K562 (cell line): ENCODE measurements around the gene FOSL1. TPM values are rescaled to one million over a fixed set of nuclear protein-coding genes. Genes with fewer than 3 reads are reported as not detected.
A peak's percentile ranks its signal among the peaks of the same experiment; 100 is the strongest.

Experiments
- CREB5 ChIP-seq: fragments of 250-450 bp; sonication (Bioruptor Pico); IDR thresholded peaks from 2 replicates; pipeline ENCODE4 v1.5.0; 2020; ENCODE audit warnings: mild to moderate bottlenecking
- EP300 ChIP-seq: IDR thresholded peaks from 2 replicates; pipeline ENCODE4 v1.6.1; 2012; ENCODE audit warnings: low read length, improper control_type of control experiment
- ETV1 ChIP-seq: fragments of 450-650 bp; conservative IDR thresholded peaks from 2 replicates; pipeline ENCODE4 v1.6.1; 2016; ENCODE audit warnings: missing genetic modification characterization, control low read depth, low read depth, missing compliant biosample characterization
- FOXA3 ChIP-seq, 2 experiments: fragments of 450-650 bp in 1 of 2; sonication (generic) in 1 of 2; formaldehyde crosslinking; IDR thresholded peaks in 1 of 2; conservative IDR thresholded peaks in 1 of 2; 2 replicates each; pipeline versions ENCODE4 v1.4.0 to v1.8.0; 2020 to 2022; ENCODE audit warnings: mild to moderate bottlenecking in 2 of 2, missing genetic modification reagents in 1 of 2
- HDAC2 ChIP-seq: fragments of 450-650 bp; IDR thresholded peaks from 2 replicates; pipeline ENCODE4 v1.6.1; 2016; ENCODE audit warnings: mild to moderate bottlenecking
- HLTF ChIP-seq: fragments of 450-650 bp; IDR thresholded peaks from 2 replicates; pipeline ENCODE4 v1.6.1; 2016
- NFIC ChIP-seq: fragments of 450-650 bp; IDR thresholded peaks from 2 replicates; pipeline ENCODE4 v1.6.1; 2017; ENCODE audit warnings: mild to moderate bottlenecking, inconsistent platforms
- NFIX ChIP-seq: fragments of 250-450 bp; sonication (Bioruptor Pico); IDR thresholded peaks from 2 replicates; pipeline ENCODE4 v1.4.0; 2020; ENCODE audit warnings: low read depth, mild to moderate bottlenecking, moderate library complexity
- PRDM10 ChIP-seq: fragments of 450-650 bp; IDR thresholded peaks from 2 replicates; pipeline ENCODE4 v1.6.1; 2018; ENCODE audit not compliant: partially characterized antibody
- RBM34 ChIP-seq: fragments of 200-400 bp; formaldehyde crosslinking; IDR thresholded peaks from 2 replicates; pipeline ENCODE4 v1.6.1; 2018; ENCODE audit warnings: low read length, borderline replicate concordance; ENCODE audit not compliant: insufficient read depth
- RCOR1 ChIP-seq, 2 experiments: IDR thresholded peaks; 2 replicates each; pipeline ENCODE4 v1.6.1; 2012; ENCODE audit warnings: low read depth in 2 of 2, low read length in 2 of 2, borderline replicate concordance in 1 of 2, improper control_type of control experiment in 1 of 2
- SIN3A ChIP-seq, 2 experiments: fragments of 150-350 bp in 1 of 2; IDR thresholded peaks; 2 replicates each; pipeline ENCODE4 v1.6.1; 2011 to 2016; ENCODE audit warnings: borderline replicate concordance in 2 of 2, low read depth in 2 of 2, low read length in 2 of 2, mild to moderate bottlenecking in 2 of 2, moderate library complexity in 2 of 2; ENCODE audit not compliant: control insufficient read depth in 1 of 2
- SMARCA4 ChIP-seq: fragments of 450-650 bp; IDR thresholded peaks from 2 replicates; pipeline ENCODE4 v1.6.1; 2016
- TRIM24 ChIP-seq, 2 experiments: fragments of 450-650 bp; IDR thresholded peaks; 2 replicates each; pipeline ENCODE4 v1.6.1; 2016
- ZNF23 ChIP-seq: fragments of 250-450 bp; sonication (Bioruptor Pico); IDR thresholded peaks from 2 replicates; pipeline ENCODE4 v1.4.0; 2020; ENCODE audit warnings: mild to moderate bottlenecking
- ZNF830 ChIP-seq: fragments of 250-450 bp; sonication (Bioruptor Pico); IDR thresholded peaks from 2 replicates; pipeline ENCODE4 v1.5.0; 2021; ENCODE audit warnings: mild to moderate bottlenecking
- polyA plus RNA-seq, 8 experiments: library from polyadenylated mRNA; depleted of rRNA in 4 of 8; stranded (reverse) in 5 of 8; unstranded in 3 of 8; fragments of >200 nt; fragmentation: Nextera tagmentation in 2 of 8; fragmentation: Illumina TruSeq in 1 of 8; extraction: Ambion mirVana in 2 of 8; extraction: Trizol in 1 of 8; gene quantifications; 2 replicates each; pipeline versions ENCODE4 v1.2.1 to v1.2.3, GENCODE V29; 2011 to 2014; ENCODE audit warnings: inconsistent platforms in 1 of 8, missing spikeins in 1 of 8
- total RNA-seq, 7 experiments: library from RNA; depleted of rRNA in 6 of 7; stranded (reverse); fragments of >200 nt in 6 of 7; fragmentation: Illumina TruSeq in 2 of 7; extraction: Trizol in 2 of 7; gene quantifications; 2 replicates each; pipeline versions ENCODE4 v1.2.1 to v1.2.3, GENCODE V29; 2011 to 2021; ENCODE audit warnings: low replicate concordance in 1 of 7
- TF ChIP-seq, protein P1 (sequence below): IDR thresholded peaks from 2 replicates; pipeline ENCODE4 v1.6.1; 2014; ENCODE audit warnings: antibody characterized with exemption
- TF ChIP-seq, protein P2 (sequence below): fragments of 200-800 bp; sonication (Bioruptor generic); IDR thresholded peaks from 2 replicates; pipeline ENCODE4 v1.6.1; 2016; ENCODE audit warnings: missing genetic modification characterization, missing compliant biosample characterization

Gene FOSL1
- total and polyA plus RNA-seq, 9 of the 15 experiments (the other 6 are each of a cell fraction or from before 2014, with no cell fraction given): 3.5 to 39.6 (median 10.0) TPM

DNA sequence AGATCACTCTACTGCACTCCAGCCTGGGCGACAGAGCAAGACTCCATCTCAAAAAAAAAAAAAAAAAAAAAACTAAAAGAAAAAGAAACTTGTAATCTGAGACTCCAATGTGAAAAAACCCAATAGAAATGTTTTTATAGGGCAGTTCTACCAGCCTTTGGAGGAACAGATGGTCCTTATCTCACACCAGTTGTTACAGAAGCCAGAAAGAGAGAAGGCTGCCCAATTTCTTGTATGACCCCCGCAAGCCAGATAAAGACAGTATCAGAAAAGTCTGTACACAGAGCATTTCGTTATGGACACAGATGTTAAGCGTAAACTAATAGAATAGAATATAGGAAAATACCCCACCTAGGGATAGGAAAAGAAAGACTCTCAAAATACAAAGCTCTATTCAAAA is 33.8 kb upstream of the FOSL1 start (continued):
- no peak for TF ChIP-seq PRDM10
- TF ChIP-seq CREB5 (CRISPR knock-in tag): no peak
- no peak for TF ChIP-seq HLTF
- TF ChIP-seq NFIX: no peak
- no peak for TF ChIP-seq ZNF23 (CRISPR knock-in tag)
- TF ChIP-seq ZNF830 (CRISPR knock-in tag): no peak
- TF ChIP-seq NFIC: peak; percentile 74
- TF ChIP-seq, protein P1, sequence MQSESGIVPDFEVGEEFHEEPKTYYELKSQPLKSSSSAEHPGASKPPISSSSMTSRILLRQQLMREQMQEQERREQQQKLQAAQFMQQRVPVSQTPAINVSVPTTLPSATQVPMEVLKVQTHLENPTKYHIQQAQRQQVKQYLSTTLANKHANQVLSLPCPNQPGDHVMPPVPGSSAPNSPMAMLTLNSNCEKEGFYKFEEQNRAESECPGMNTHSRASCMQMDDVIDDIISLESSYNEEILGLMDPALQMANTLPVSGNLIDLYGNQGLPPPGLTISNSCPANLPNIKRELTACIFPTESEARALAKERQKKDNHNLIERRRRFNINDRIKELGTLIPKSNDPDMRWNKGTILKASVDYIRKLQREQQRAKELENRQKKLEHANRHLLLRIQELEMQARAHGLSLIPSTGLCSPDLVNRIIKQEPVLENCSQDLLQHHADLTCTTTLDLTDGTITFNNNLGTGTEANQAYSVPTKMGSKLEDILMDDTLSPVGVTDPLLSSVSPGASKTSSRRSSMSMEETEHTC: no peak
- TF ChIP-seq TRIM24 (IDR thresholded peaks at IDR 0.05): peak; percentile 75 to 78
- TF ChIP-seq SMARCA4: peak; percentile 73
- TF ChIP-seq, protein P2, sequence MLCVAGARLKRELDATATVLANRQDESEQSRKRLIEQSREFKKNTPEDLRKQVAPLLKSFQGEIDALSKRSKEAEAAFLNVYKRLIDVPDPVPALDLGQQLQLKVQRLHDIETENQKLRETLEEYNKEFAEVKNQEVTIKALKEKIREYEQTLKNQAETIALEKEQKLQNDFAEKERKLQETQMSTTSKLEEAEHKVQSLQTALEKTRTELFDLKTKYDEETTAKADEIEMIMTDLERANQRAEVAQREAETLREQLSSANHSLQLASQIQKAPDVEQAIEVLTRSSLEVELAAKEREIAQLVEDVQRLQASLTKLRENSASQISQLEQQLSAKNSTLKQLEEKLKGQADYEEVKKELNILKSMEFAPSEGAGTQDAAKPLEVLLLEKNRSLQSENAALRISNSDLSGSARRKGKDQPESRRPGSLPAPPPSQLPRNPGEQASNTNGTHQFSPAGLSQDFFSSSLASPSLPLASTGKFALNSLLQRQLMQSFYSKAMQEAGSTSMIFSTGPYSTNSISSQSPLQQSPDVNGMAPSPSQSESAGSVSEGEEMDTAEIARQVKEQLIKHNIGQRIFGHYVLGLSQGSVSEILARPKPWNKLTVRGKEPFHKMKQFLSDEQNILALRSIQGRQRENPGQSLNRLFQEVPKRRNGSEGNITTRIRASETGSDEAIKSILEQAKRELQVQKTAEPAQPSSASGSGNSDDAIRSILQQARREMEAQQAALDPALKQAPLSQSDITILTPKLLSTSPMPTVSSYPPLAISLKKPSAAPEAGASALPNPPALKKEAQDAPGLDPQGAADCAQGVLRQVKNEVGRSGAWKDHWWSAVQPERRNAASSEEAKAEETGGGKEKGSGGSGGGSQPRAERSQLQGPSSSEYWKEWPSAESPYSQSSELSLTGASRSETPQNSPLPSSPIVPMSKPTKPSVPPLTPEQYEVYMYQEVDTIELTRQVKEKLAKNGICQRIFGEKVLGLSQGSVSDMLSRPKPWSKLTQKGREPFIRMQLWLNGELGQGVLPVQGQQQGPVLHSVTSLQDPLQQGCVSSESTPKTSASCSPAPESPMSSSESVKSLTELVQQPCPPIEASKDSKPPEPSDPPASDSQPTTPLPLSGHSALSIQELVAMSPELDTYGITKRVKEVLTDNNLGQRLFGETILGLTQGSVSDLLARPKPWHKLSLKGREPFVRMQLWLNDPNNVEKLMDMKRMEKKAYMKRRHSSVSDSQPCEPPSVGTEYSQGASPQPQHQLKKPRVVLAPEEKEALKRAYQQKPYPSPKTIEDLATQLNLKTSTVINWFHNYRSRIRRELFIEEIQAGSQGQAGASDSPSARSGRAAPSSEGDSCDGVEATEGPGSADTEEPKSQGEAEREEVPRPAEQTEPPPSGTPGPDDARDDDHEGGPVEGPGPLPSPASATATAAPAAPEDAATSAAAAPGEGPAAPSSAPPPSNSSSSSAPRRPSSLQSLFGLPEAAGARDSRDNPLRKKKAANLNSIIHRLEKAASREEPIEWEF (CRISPR knock-in tag): peak; percentile 60; the same call in 1 of the 2 replicates
- TF ChIP-seq SIN3A (IDR thresholded peaks at IDR 0.05; ENCODE audit: borderline replicate concordance in 2 of 2, control insufficient read depth in 1 of 2, low read depth in 2 of 2, low read length in 2 of 2): no peak
- TF ChIP-seq EP300: peak; percentile 38; the same call in 1 of the 2 replicates
- no peak for TF ChIP-seq HDAC2
- no peak for TF ChIP-seq RBM34
- no peak for TF ChIP-seq ETV1 (tag)
- peak in 1 of 2 experiments; percentile 37; a peak in 2 of 4 replicates for TF ChIP-seq FOXA3 (CRISPR knock-in tag; conservative IDR thresholded peaks at IDR 0.05 in 1 of 2, IDR thresholded peaks at IDR 0.05 in 1 of 2)
- TF ChIP-seq RCOR1 (IDR thresholded peaks at IDR 0.05; ENCODE audit: borderline replicate concordance in 1 of 2, low read depth in 2 of 2, low read length in 2 of 2): 0 out of 4 replicates have a peak, but pooled peaks of 1 of the 2 experiments have one; percentile 6
